Adrenal gland (tissue), 5 donors: Measurements from ENCODE around the gene CYP26B1.

Experiments
- CTCF ChIP-seq, 6 experiments: fragments of 450-650 bp in 4 of 6; fragments of 200-600 bp in 2 of 6; sonication (generic) in 1 of 6; IDR thresholded peaks; 1 replicate in 5 of 6; 2 replicates in 1 of 6; pipeline versions ENCODE4 v1.5.1 to v1.8.0; 2016 to 2021; ENCODE audit warnings: antibody characterized with exemption in 6 of 6, mild to moderate bottlenecking in 2 of 6, moderate library complexity in 1 of 6
- POLR2A ChIP-seq, 2 donors: fragments of 450-650 bp; IDR thresholded peaks; one replicate each; pipeline ENCODE4 v1.6.1; 2017; ENCODE audit warnings: antibody characterized with exemption in 2 of 2, mild to moderate bottlenecking in 2 of 2, moderate library complexity in 1 of 2
- donor health status: DM: no; HTN: no; CAD: no.

GRCh38 chr2:72116081-72116533 lies 31.6 kb downstream of the CYP26B1 start:
- TF ChIP-seq CTCF (IDR thresholded peaks at IDR 0.05) (peak in 1 of 6 experiments; percentile 22), POLR2A (IDR thresholded peaks at IDR 0.05) (no peak)
